K562 (cell line): ENCODE measurements around the gene NHSL2. TPM values are rescaled to one million over a fixed set of nuclear protein-coding genes. Genes with fewer than 3 reads are reported as not detected.

Source experiments
- ATAC-seq: fragments of 200-7000 bp; cut with Tn5 transposase; 3 replicates; pipeline ENCODE4 v1.9.1; 2020; ENCODE audit warnings: moderate library complexity
- BruUV-seq: library from RNA; stranded (reverse); fragments of 400-500 nt; replicated peaks from 2 replicates; lab custom pipeline; 2021; lab: Mats Ljungman, UMichigan
- CTCF ChIA-PET: fragments of 300-600 bp; formaldehyde crosslinking; extraction: SDS; loops from one replicate; lab custom pipeline; 2021; ENCODE audit warnings: low intra/inter-chr PET ratio; lab: Yijun Ruan, JAX
- POLR2A ChIA-PET: fragments of 300-600, 350-650 bp; sonication (Branson Sonifier 250); formaldehyde crosslinking; extraction: SDS; loops from one replicate; lab custom pipeline; 2021; ENCODE audit warnings: antibody characterized with exemption, inconsistent platforms; lab: Yijun Ruan, JAX
- DNase-seq, 4 experiments: peaks; one replicate each; pipeline versions ENCODE4 v3.0.0 to v3.0.0-alpha.2; 2011 to 2018; ENCODE audit warnings: low spot score in 3 of 4, mixed read lengths in 3 of 4; ENCODE audit errors: extremely low read depth in 1 of 4
- FAIRE-seq: peaks from 2 replicates; lab custom pipeline; 2011; peaks lifted over from hg19 to GRCh38; lab: Jason Lieb, UNC
- H2AFZ ChIP-seq: 2 replicates; pipeline ENCODE4 v1.6.0; 2011; ENCODE audit warnings: low read depth, low read length, control low read depth, inconsistent platforms
- H3K27ac ChIP-seq: fragments of 200-600 bp; 3 replicates; pipeline ENCODE4 v1.8.0; 2011; ENCODE audit warnings: low read depth, mild to moderate bottlenecking, control low read depth, inconsistent platforms, low read length, moderate library complexity, mixed read lengths; ENCODE audit errors: extremely low read depth
- H3K27me3 ChIP-seq, 2 experiments: fragments of 300-600 bp in 1 of 2; 2 replicates in 1 of 2; 3 replicates in 1 of 2; pipeline versions ENCODE4 v1.6.0 to v1.8.0; 2011; ENCODE audit warnings: inconsistent platforms in 2 of 2, low read length in 2 of 2, mild to moderate bottlenecking in 1 of 2, mixed read lengths in 1 of 2, moderate library complexity in 1 of 2; ENCODE audit not compliant: control insufficient read depth in 2 of 2, insufficient read depth in 2 of 2
- H3K36me3 ChIP-seq: fragments of 300-600 bp; 3 replicates; pipeline ENCODE4 v1.8.0; 2011; ENCODE audit warnings: mild to moderate bottlenecking, low read length, inconsistent platforms; ENCODE audit not compliant: control insufficient read depth, insufficient read depth
- H3K4me1 ChIP-seq, 2 experiments: fragments of 200-600 bp in 1 of 2; replicated peaks in 1 of 2; 2 replicates in 1 of 2; 3 replicates in 1 of 2; pipeline versions ENCODE4 v1.5.1 to v1.8.0; 2011; ENCODE audit warnings: inconsistent platforms in 2 of 2, low read length in 2 of 2, mild to moderate bottlenecking in 1 of 2, mixed read lengths in 1 of 2, moderate library complexity in 1 of 2; ENCODE audit not compliant: control insufficient read depth in 2 of 2, insufficient read depth in 2 of 2
- H3K4me2 ChIP-seq: 2 replicates; pipeline ENCODE4 v1.6.1; 2011; ENCODE audit warnings: low read length, control low read depth, inconsistent platforms, mixed read lengths; ENCODE audit not compliant: insufficient read depth
- H3K4me3 ChIP-seq: fragments of 200-600 bp; sonication (generic), shearing (Covaris generic); 2 replicates; pipeline ENCODE4 v1.5.1; 2016; ENCODE audit warnings: control low read depth, inconsistent platforms
- H3K79me2 ChIP-seq: fragments of 200-600 bp; 3 replicates; pipeline ENCODE4 v1.8.0; 2011; ENCODE audit warnings: low read length, inconsistent platforms; ENCODE audit not compliant: control insufficient read depth, insufficient read depth
- H3K9ac ChIP-seq, 2 experiments: 2 replicates each; pipeline versions ENCODE4 v1.6.0 to v1.6.1; 2011; ENCODE audit warnings: low read depth in 2 of 2, low read length in 2 of 2, control low read depth in 1 of 2, inconsistent platforms in 1 of 2, mild to moderate bottlenecking in 1 of 2, mixed read lengths in 1 of 2; ENCODE audit not compliant: insufficient read depth in 1 of 2
- H3K9me1 ChIP-seq: one replicate; pipeline ENCODE4 v1.6.0; 2011; ENCODE audit warnings: inconsistent platforms, mild to moderate bottlenecking, low read length, moderate library complexity; ENCODE audit not compliant: control insufficient read depth, insufficient read depth
- H3K9me3 ChIP-seq: replicated peaks from 2 replicates; pipeline ENCODE4 v1.5.1; 2011; ENCODE audit warnings: low read depth, low read length, inconsistent platforms; ENCODE audit not compliant: control insufficient read depth, insufficient read depth
- H4K20me1 ChIP-seq: replicated peaks from 2 replicates; pipeline ENCODE4 v1.6.1; 2011; ENCODE audit warnings: low read length, inconsistent platforms, mixed read lengths; ENCODE audit not compliant: control insufficient read depth, insufficient read depth
- CHAMP1 ChIP-seq: fragments of 450-650 bp; IDR thresholded peaks from 2 replicates; pipeline ENCODE4 v1.6.1; 2016; ENCODE audit warnings: mild to moderate bottlenecking
- ERF ChIP-seq: fragments of 450-650 bp; formaldehyde crosslinking; IDR thresholded peaks from 2 replicates; pipeline ENCODE4 v1.4.0; 2020; ENCODE audit warnings: mild to moderate bottlenecking, mixed read lengths
- FOXA1 ChIP-seq: fragments of 450-650 bp; IDR thresholded peaks from 2 replicates; pipeline ENCODE4 v1.6.1; 2016; ENCODE audit warnings: mild to moderate bottlenecking, borderline replicate concordance
- GTF2B ChIP-seq: IDR thresholded peaks from 2 replicates; pipeline ENCODE4 v1.6.1; 2011; ENCODE audit not compliant: insufficient read length; ENCODE audit errors: extremely low read depth
- ILF3 ChIP-seq: fragments of 450-650 bp; IDR thresholded peaks from 2 replicates; pipeline ENCODE4 v1.6.1; 2018; ENCODE audit warnings: antibody characterized with exemption, mild to moderate bottlenecking, moderate library complexity, borderline replicate concordance
- LARP7 ChIP-seq: fragments of 450-650 bp; IDR thresholded peaks from 2 replicates; pipeline ENCODE4 v1.6.1; 2016
- WGBS: fragments of 100-300 bp; shearing (Covaris generic); methylation state at CpG from one replicate; pipeline ENCODE4 v1.1.6; 2016; ENCODE audit warnings: low coverage, mixed read lengths; ENCODE audit not compliant: insufficient coverage; ENCODE audit errors: missing lambda C conversion rate; 5-methylcytosine and 5-hydroxymethylcytosine counted together
- in situ Hi-C: fragments of 300-500 bp; cut with MboI; formaldehyde crosslinking; loops from 4 replicates; pipeline ENCODE4 v1.15.0; 2018; ENCODE audit warnings: inconsistent platforms, mixed read lengths
- intact Hi-C: fragments of 100-400 bp; cut with micrococcal nuclease; formaldehyde crosslinking; loops from 2 replicates; pipeline ENCODE4 v1.14.2; 2022
- polyA plus RNA-seq, 8 experiments: library from polyadenylated mRNA; depleted of rRNA in 4 of 8; stranded (reverse) in 5 of 8; unstranded in 3 of 8; fragments of >200 nt; fragmentation: Nextera tagmentation in 2 of 8; fragmentation: Illumina TruSeq in 1 of 8; extraction: Ambion mirVana in 2 of 8; extraction: Trizol in 1 of 8; gene quantifications; 2 replicates each; pipeline versions ENCODE4 v1.2.1 to v1.2.3, GENCODE V29; 2011 to 2014; ENCODE audit warnings: inconsistent platforms in 1 of 8, missing spikeins in 1 of 8
- total RNA-seq, 7 experiments: library from RNA; depleted of rRNA in 6 of 7; stranded (reverse); fragments of >200 nt in 6 of 7; fragmentation: Illumina TruSeq in 2 of 7; extraction: Trizol in 2 of 7; gene quantifications; 2 replicates each; pipeline versions ENCODE4 v1.2.1 to v1.2.3, GENCODE V29; 2011 to 2021; ENCODE audit warnings: low replicate concordance in 1 of 7

Gene NHSL2
- total and polyA plus RNA-seq, 9 of the 15 experiments (the other 6 are each of a cell fraction or from before 2014, with no cell fraction given), result 0.02 TPM; not detected in 8

DNA sequence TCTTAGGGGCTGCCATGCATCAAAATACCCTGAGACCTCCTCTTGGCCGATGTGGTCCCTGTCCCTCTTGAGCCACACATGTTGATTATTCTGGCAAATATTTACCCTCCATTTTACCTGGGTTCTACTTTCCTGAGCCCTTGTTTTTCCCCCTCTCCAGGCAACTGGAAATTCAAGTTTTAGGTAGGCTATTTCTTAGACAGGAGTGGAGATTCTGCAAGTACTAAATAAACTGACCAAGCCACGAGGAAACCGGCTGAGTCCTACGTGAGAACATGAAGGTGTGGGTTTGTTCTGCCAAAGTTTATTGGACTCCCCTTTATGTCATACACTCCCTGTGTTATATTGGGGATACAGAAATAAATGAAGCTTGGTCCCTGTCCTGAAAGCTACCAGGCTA, 133.0 kb downstream of the NHSL2 start:
- ChIA-PET POLR2A (no interaction called here), CTCF (no interaction called here)
- H3K9me3 ChIP-seq, result no peaks in the 10 kb centered on the region
- DNase-seq, result no peak
- no TSS peak for BruUV-seq
- H3K9me1 ChIP-seq, result no peaks in the 10 kb centered on the region
- no peak for FAIRE-seq
- no peak for ATAC-seq
- TF ChIP-seq ERF (CRISPR knock-in tag), result no peak
- TF ChIP-seq ILF3, result no peak
- TF ChIP-seq, all 486 proteins: peak for 0
- Histone ChIP-seq H3K4me3 (no peak overlapping the region), H3K4me1 (no peaks in the 10 kb centered on the region), H3K9ac (no peak overlapping the region), H3K79me2 (no peaks in the 10 kb centered on the region), H4K20me1 (no peaks in the 10 kb centered on the region; the same call in 1 of the 2 replicates), H2AFZ (no peak overlapping the region), H3K27ac (no peak overlapping the region), H3K36me3 (no peaks in the 10 kb centered on the region), H3K4me2 (no peak overlapping the region), H3K27me3 (peaks cover 2 to 28% of the 10 kb centered on the region in 2 experiments; a peak in 4 of 5 replicates)
- intact Hi-C loops, result no loop called here
- in situ Hi-C loops, result no loop called here
- WGBS, result 0% methylated on average over 4 of the region's 4 CpGs

GRCh38 chrX:72045141-72045540, 134.5 kb downstream of the NHSL2 start:
- H3K36me3 ChIP-seq, result no peaks in the 10 kb centered on the region
- H3K79me2 ChIP-seq, result no peaks in the 10 kb centered on the region
- no peak overlapping the region for H3K27ac ChIP-seq
- H3K27me3 ChIP-seq, result peaks cover 2 to 24% of the 10 kb centered on the region in 2 experiments; a peak in 4 of 5 replicates
- POLR2A ChIA-PET, result no interaction called here
- intact Hi-C loops, result no loop called here
- no peaks in the 10 kb centered on the region for H3K4me1 ChIP-seq
- BruUV-seq, result no TSS peak
- no peak for TF ChIP-seq GTF2B
- no peak for TF ChIP-seq CHAMP1
- no peak for TF ChIP-seq FOXA1
- no peak for TF ChIP-seq LARP7
- H3K4me2 ChIP-seq, result no peak overlapping the region
- 0% methylated on average over 1 of the region's 4 CpGs for WGBS
- H3K9me3 ChIP-seq, result no peaks in the 10 kb centered on the region
- H4K20me1 ChIP-seq, result no peaks in the 10 kb centered on the region; the same call in 1 of the 2 replicates
- in situ Hi-C loops, result no loop called here
- DNase-seq, result no peak
- no peak for ATAC-seq
- no peak overlapping the region for H3K9ac ChIP-seq
- no peak for FAIRE-seq
- H3K9me1 ChIP-seq, result no peaks in the 10 kb centered on the region
- no peak overlapping the region for H3K4me3 ChIP-seq
- H2AFZ ChIP-seq, result no peak overlapping the region
- CTCF ChIA-PET, result no interaction called here
